CD8-positive, alpha-beta memory T cell (primary cell): Measurements from ENCODE around the gene RBM28. TPM values are rescaled to one million over a fixed set of nuclear protein-coding genes. Genes with fewer than 3 reads are reported as not detected.
"Not testable (repeated sequence)": the region's sequence is repeated elsewhere in the genome, so short reads cannot be mapped to it uniquely, and the experiment has no call there.

Experiments
- CTCF ChIA-PET: fragments of 350-600 bp; sonication (Branson Sonifier 250); formaldehyde crosslinking; loops from one replicate; lab custom pipeline; 2021; ENCODE audit warnings: antibody characterized with exemption; lab: Charles Lee
- POLR2A ChIA-PET: fragments of 350-600 bp; sonication (Branson Sonifier 250); formaldehyde crosslinking; loops from one replicate; lab custom pipeline; 2021; ENCODE audit warnings: antibody characterized with exemption; lab: Charles Lee
- DNase-seq, 5 donors: peaks; one replicate each; pipeline versions ENCODE4 v3.0.0 to v3.0.0-alpha.2; 2020 to 2022; ENCODE audit warnings: mixed read lengths in 1 of 5
- H3K27ac ChIP-seq: one replicate; pipeline ENCODE4 v1.7.0; 2013; ENCODE audit warnings: low read depth, mild to moderate bottlenecking, low read length, moderate library complexity
- H3K27me3 ChIP-seq: 2 replicates; pipeline ENCODE4 v1.7.0; 2013; ENCODE audit warnings: low read length, mild to moderate bottlenecking; ENCODE audit not compliant: insufficient read depth, poor library complexity, severe bottlenecking
- H3K36me3 ChIP-seq: 2 replicates; pipeline ENCODE4 v1.7.0; 2013; ENCODE audit warnings: mild to moderate bottlenecking, low read length, moderate library complexity; ENCODE audit not compliant: insufficient read depth
- H3K4me1 ChIP-seq: 2 replicates; pipeline ENCODE4 v1.7.0; 2013; ENCODE audit warnings: mild to moderate bottlenecking, low read length, moderate library complexity; ENCODE audit not compliant: insufficient read depth
- H3K4me3 ChIP-seq: 2 replicates; pipeline ENCODE4 v1.7.0; 2013; ENCODE audit warnings: mild to moderate bottlenecking, low read length
- H3K9me3 ChIP-seq: 2 replicates; pipeline ENCODE4 v1.7.0; 2013; ENCODE audit warnings: mild to moderate bottlenecking, low read length
- H3K27ac Mint-ChIP-seq, 8 donors: one replicate each; pipeline ENCODE4 v1.8.0; 2020 to 2021; ENCODE audit warnings: mixed read lengths in 8 of 8, mild to moderate bottlenecking in 6 of 8, inconsistent platforms in 3 of 8, moderate library complexity in 3 of 8
- H3K27me3 Mint-ChIP-seq, 2 donors: one replicate each; pipeline ENCODE4 v1.8.0; 2020 to 2021; ENCODE audit warnings: mixed read lengths in 2 of 2, mild to moderate bottlenecking in 1 of 2, moderate library complexity in 1 of 2
- H3K36me3 Mint-ChIP-seq, 3 donors: one replicate each; pipeline ENCODE4 v1.8.0; 2020 to 2021; ENCODE audit warnings: mixed read lengths in 3 of 3, inconsistent platforms in 1 of 3, mild to moderate bottlenecking in 1 of 3
- H3K4me1 Mint-ChIP-seq, 3 donors: one replicate each; pipeline ENCODE4 v1.8.0; 2020 to 2021; ENCODE audit warnings: mixed read lengths in 3 of 3, inconsistent platforms in 1 of 3, mild to moderate bottlenecking in 1 of 3
- H3K4me3 Mint-ChIP-seq, 7 donors: one replicate each; pipeline ENCODE4 v1.8.0; 2020 to 2021; ENCODE audit warnings: mixed read lengths in 7 of 7, mild to moderate bottlenecking in 6 of 7, moderate library complexity in 4 of 7, inconsistent platforms in 2 of 7
- H3K9me3 Mint-ChIP-seq, 5 donors: one replicate each; pipeline ENCODE4 v1.8.0; 2020 to 2022; ENCODE audit warnings: mixed read lengths in 5 of 5, mild to moderate bottlenecking in 3 of 5, moderate library complexity in 2 of 5, inconsistent platforms in 1 of 5
- polyA plus RNA-seq: library from polyadenylated mRNA; unstranded; fragments of 300-500 nt; fragmentation: Illumina TruSeq; gene quantifications from one replicate; pipeline ENCODE4 v1.2.3, GENCODE V29; 2021
- total RNA-seq, 2 experiments: library from RNA; stranded (reverse); gene quantifications; one replicate each; pipeline ENCODE4 v1.2.3, GENCODE V29; 2021

Gene RBM28
- total and polyA plus RNA-seq, 3 experiments from 2014 or later = 10.0 to 77.8 (median 77.7) TPM

DNA sequence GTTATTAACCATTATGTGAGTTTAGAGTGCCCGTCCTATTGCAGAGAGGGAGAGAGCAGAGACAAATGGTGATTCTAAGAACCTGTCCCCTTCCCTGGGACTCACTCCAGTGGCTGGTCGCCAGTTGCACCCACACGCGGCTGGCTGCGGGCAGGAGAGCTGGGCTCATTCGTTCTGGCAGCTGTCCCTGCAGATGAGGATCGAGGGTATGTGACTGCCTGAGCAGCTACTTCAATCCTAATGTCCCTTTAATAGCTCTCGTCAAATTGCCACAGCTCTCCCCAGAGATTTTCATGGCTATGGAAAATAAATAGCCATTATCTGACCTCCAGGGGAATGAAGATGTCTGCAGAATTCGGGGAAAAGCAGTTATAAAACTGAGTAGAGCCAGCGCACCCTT, 41.6 kb downstream of the RBM28 start:
- H3K27me3 Mint-ChIP-seq = peaks cover 0 to 1% of the 10 kb centered on the region in 2 donors
- ChIA-PET POLR2A (no interaction called here), CTCF (no interaction called here)
- H3K27me3 ChIP-seq = no peaks in the 10 kb centered on the region
- no peak overlapping the region for H3K4me3 Mint-ChIP-seq
- H3K9me3 ChIP-seq = no peaks in the 10 kb centered on the region
- peaks cover 0 to 2% (median 0%) of the 10 kb centered on the region in 3 donors for H3K4me1 Mint-ChIP-seq
- peak overlapping the region in 2 of 8 donors; percentile 9 to 51 for H3K27ac Mint-ChIP-seq
- peaks cover 0 to 39% (median 15%) of the 10 kb centered on the region in 3 donors for H3K36me3 Mint-ChIP-seq
- H3K4me1 ChIP-seq = no peaks in the 10 kb centered on the region
- DNase-seq = no peak
- H3K4me3 ChIP-seq = no peak overlapping the region
- peaks cover 15% of the 10 kb centered on the region for H3K36me3 ChIP-seq
- no peaks in the 10 kb centered on the region for H3K9me3 Mint-ChIP-seq
- H3K27ac ChIP-seq = no peak overlapping the region

DNA sequence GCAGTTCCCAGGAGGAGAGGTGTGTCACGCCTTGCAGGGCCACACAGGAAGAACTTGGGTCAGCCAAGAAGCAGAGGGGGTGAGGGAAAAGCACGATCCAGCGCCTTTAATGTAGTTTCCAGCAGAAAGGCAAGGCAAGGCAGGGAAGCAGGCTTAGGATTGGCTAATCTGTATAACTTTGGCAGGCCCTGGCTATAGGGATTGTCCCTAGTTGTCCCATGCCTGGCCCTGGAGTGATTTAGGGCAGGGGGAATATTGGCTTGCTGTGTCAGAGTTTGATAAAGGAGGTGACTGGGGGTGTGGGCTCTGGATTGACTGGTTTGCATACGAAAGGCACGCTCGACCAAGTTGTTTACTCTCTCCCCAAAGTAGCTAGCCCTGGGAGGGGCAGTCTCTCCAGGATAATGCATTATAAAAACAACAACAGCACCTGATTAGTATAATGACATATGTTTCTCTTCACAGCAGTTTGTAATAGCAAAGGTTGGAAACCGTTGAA, 44.5 kb downstream of the RBM28 start:
- no peak for DNase-seq
- H3K4me1 Mint-ChIP-seq = peaks cover 0 to 2% (median 0%) of the 10 kb centered on the region in 3 donors

DNA sequence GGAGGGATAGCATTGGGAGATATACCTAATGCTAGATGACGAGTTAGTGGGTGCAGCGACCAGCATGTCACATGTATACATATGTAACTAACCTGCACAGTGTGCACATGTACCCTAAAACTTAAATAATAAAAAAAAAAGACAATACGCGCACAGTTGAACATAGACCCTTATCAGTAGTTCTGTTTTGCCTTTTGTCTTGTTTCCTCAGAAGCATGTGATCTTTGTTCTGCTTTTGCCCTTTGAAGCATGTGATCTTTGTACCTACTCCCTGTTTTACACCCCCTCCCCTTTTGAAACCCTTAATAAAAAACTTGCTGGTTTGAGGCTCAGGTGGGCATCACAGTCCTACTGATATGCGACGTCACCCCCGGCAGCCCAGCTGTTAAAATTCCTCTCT, 45.7 kb downstream of the RBM28 start:
- H3K27ac ChIP-seq, H3K4me3 Mint-ChIP-seq, H3K27me3 Mint-ChIP-seq, POLR2A ChIA-PET, H3K9me3 ChIP-seq, H3K27me3 ChIP-seq, DNase-seq, H3K9me3 Mint-ChIP-seq, H3K4me1 Mint-ChIP-seq, H3K4me3 ChIP-seq, H3K4me1 ChIP-seq, H3K36me3 ChIP-seq, H3K27ac Mint-ChIP-seq, H3K36me3 Mint-ChIP-seq, CTCF ChIA-PET: not testable (repeated sequence)

More for the DNA sequence above, 44.5 kb downstream of the RBM28 start:
- H3K9me3 Mint-ChIP-seq = no peaks in the 10 kb centered on the region
- Histone ChIP-seq H3K36me3 (no peaks in the 10 kb centered on the region), H3K27ac (no peak overlapping the region), H3K4me1 (no peaks in the 10 kb centered on the region), H3K27me3 (no peaks in the 10 kb centered on the region), H3K9me3 (no peaks in the 10 kb centered on the region), H3K4me3 (no peak overlapping the region)
- H3K36me3 Mint-ChIP-seq = peaks cover 0 to 16% (median 6%) of the 10 kb centered on the region in 3 donors
- peaks cover 0 to 1% of the 10 kb centered on the region in 2 donors for H3K27me3 Mint-ChIP-seq
- CTCF ChIA-PET = no interaction called here
- H3K27ac Mint-ChIP-seq = peak overlapping the region in 1 of 8 donors; percentile 64
- H3K4me3 Mint-ChIP-seq = no peak overlapping the region
- POLR2A ChIA-PET = no interaction called here

DNA sequence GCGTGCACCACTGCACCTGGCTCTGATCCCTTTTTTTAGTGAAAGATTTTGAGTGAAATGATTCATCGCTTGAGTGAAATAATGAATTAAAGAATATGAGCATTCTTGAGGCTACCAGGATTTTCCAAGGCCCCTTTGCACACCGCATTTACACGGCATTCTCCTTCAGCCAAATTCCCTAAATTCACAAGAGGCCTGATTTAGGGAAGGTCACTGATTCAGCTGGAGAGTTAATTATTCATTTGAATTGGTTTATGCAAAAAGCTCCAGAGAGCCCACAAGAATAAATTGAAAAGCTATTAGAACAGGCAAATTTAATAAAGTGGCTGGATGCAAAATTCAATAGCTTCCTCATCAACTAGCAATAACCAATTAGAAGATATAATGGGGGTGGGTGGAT, 56.2 kb downstream of the RBM28 start:
- no peak overlapping the region for H3K4me3 Mint-ChIP-seq
- peaks cover 0 to 3% (median 2%) of the 10 kb centered on the region in 5 donors for H3K9me3 Mint-ChIP-seq
- no peak overlapping the region for H3K27ac ChIP-seq
- POLR2A ChIA-PET = no interaction called here
- H3K27me3 Mint-ChIP-seq = no peaks in the 10 kb centered on the region
- H3K36me3 ChIP-seq = no peaks in the 10 kb centered on the region
- H3K27ac Mint-ChIP-seq = no peak overlapping the region
- no peaks in the 10 kb centered on the region for H3K4me1 Mint-ChIP-seq
- CTCF ChIA-PET = no interaction called here
- no peaks in the 10 kb centered on the region for H3K27me3 ChIP-seq
- H3K9me3 ChIP-seq = no peaks in the 10 kb centered on the region
- no peak overlapping the region for H3K4me3 ChIP-seq
- no peak for DNase-seq
- H3K36me3 Mint-ChIP-seq = peaks cover 9 to 33% (median 21%) of the 10 kb centered on the region in 3 donors
- H3K4me1 ChIP-seq = no peaks in the 10 kb centered on the region

DNA sequence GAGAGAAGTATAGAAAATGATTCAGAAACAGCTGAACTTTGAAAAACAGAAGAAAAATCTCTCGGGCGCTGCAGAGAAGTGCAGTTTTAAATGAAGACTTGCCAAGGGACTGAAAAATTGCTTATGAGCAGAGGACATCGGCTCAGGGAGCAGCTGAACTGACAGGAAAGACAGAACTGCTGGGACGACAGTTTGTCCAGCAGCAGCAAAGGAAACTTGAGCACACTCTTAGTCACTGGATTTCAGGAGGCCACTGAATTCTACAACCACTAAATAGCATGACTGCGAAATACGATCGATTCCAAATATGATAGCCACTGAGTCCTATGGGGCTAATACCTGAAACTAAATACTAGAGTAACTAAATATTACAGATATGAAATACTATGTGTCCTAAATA, 59.6 kb downstream of the RBM28 start:
- Histone ChIP-seq H3K36me3 (no peaks in the 10 kb centered on the region), H3K9me3 (no peaks in the 10 kb centered on the region), H3K4me1 (no peaks in the 10 kb centered on the region), H3K27me3 (no peaks in the 10 kb centered on the region), H3K4me3 (no peak overlapping the region), H3K27ac (no peak overlapping the region)
- POLR2A ChIA-PET = no interaction called here
- no peak for DNase-seq
- Mint-ChIP-seq H3K27me3 (no peaks in the 10 kb centered on the region), H3K27ac (no peak overlapping the region), H3K4me1 (no peaks in the 10 kb centered on the region), H3K4me3 (no peak overlapping the region), H3K36me3 (peaks cover 10 to 42% (median 16%) of the 10 kb centered on the region in 3 donors), H3K9me3 (peaks cover 7 to 16% (median 11%) of the 10 kb centered on the region in 5 donors)
- CTCF ChIA-PET = no interaction called here

DNA sequence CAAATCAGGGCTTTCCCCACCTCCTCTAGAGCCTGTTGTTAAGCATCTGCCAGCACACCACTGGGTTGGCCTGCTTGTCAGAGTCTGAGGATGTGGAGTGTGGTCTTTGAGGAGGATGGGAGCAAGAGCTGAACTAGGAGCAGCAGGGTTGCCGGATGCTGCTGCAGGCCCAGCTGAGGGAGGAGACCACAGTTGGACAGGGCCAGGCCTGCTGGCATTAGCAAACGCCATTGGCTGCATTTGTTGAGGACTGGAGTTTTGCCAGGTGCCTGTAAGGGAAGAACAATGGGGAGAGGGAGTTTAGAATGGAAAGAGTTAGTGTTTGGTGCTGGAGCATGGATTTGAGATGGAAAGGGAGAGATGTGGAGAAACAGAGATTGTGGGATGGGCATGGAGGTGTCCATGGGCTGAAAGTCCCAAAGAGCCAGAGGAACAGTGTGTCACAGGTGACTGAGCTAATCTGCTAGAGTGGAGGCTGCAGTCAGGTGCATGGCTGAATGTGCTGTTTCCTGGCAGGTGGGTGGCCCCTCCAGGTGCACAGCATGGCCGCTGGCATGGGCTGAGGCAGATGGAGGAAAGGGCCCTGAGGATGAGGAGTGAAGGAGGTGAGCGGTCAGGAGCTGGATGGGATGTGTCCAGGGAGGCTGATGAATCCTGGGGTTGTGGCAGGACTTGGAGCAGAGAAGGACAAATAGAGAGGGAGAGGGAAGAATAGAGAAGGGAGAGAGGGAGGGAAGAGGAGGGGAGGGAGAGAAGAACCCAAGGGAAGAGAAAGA, 61.9 kb downstream of the RBM28 start:
- Mint-ChIP-seq H3K27me3 (no peaks in the 10 kb centered on the region), H3K27ac (no peak overlapping the region), H3K36me3 (peaks cover 7 to 43% (median 11%) of the 10 kb centered on the region in 3 donors), H3K9me3 (peaks cover 9 to 23% (median 17%) of the 10 kb centered on the region in 5 donors), H3K4me3 (no peak overlapping the region), H3K4me1 (no peaks in the 10 kb centered on the region)
- no peak for DNase-seq
- POLR2A ChIA-PET = no interaction called here
- Histone ChIP-seq H3K4me1 (no peaks in the 10 kb centered on the region), H3K36me3 (no peaks in the 10 kb centered on the region), H3K27me3 (no peaks in the 10 kb centered on the region), H3K27ac (no peak overlapping the region), H3K4me3 (no peak overlapping the region), H3K9me3 (no peaks in the 10 kb centered on the region)
- CTCF ChIA-PET = no interaction called here

DNA sequence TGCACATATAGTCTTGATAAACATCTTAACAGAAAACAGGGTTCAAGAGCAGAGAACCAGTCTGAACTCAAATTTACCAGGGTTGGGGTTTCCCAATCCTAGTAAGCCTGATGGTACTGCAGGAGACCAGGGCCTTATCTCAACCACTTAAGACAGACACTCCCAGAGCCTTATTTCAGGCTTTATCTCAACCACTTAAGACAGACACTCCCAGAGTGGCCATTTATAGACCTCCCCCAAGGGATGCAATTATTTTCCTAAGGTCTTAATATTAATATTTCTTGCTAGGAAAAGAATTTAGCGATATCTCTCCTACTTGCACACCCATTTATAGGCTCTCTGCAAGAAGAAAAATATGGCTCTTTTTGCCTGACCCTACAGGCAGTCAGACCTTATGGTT, 63.3 kb downstream of the RBM28 start:
- CTCF ChIA-PET, H3K27ac ChIP-seq, H3K4me3 ChIP-seq, H3K27me3 ChIP-seq, DNase-seq, H3K27me3 Mint-ChIP-seq, H3K4me1 ChIP-seq, H3K27ac Mint-ChIP-seq, H3K36me3 ChIP-seq, H3K4me1 Mint-ChIP-seq, H3K9me3 ChIP-seq, POLR2A ChIA-PET, H3K4me3 Mint-ChIP-seq: not testable (repeated sequence)
- Mint-ChIP-seq H3K9me3 (peaks cover 9 to 23% (median 17%) of the 10 kb centered on the region in 5 donors), H3K36me3 (peaks cover 7 to 34% (median 10%) of the 10 kb centered on the region in 3 donors)

DNA sequence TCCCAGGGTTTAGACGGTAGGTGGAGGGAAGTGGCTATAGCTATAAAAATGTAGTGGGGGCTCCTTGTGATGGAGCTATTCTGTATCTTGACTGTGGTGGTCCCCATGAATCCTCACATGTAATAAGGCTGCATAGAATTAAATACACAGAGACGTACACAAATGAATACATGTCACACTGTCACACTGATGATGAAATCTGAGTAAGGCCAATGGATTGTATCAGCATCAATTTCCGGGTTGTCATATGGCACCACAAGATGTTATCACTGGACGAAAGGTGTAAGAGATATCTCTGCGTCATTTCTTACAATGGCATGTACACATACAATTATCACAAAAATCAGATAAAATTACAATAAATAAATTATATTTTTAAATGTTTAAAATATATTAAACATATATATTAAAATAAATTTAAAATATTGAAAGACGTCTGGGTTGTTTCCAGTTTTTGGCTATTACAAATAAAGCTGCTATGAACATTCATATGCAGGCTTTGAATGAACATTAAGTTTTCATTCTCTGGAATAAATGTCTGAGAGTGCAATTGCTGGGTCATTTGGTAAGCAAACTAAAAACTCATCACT, 64.5 kb downstream of the RBM28 start:
- ChIA-PET CTCF (no interaction called here), POLR2A (no interaction called here)
- Histone ChIP-seq H3K9me3 (no peaks in the 10 kb centered on the region), H3K4me1 (no peaks in the 10 kb centered on the region), H3K36me3 (no peaks in the 10 kb centered on the region), H3K27ac (no peak overlapping the region), H3K4me3 (no peak overlapping the region), H3K27me3 (no peaks in the 10 kb centered on the region)
- H3K9me3 Mint-ChIP-seq = peaks cover 9 to 23% (median 17%) of the 10 kb centered on the region in 5 donors
- H3K36me3 Mint-ChIP-seq = peaks cover 5 to 29% (median 7%) of the 10 kb centered on the region in 3 donors
- DNase-seq = no peak
- no peak overlapping the region for H3K4me3 Mint-ChIP-seq
- H3K27me3 Mint-ChIP-seq = no peaks in the 10 kb centered on the region
- no peak overlapping the region for H3K27ac Mint-ChIP-seq
- H3K4me1 Mint-ChIP-seq = no peaks in the 10 kb centered on the region
